ENCODE measurements around the gene STT3B. TPM values are rescaled to one million over a fixed set of nuclear protein-coding genes. Genes with fewer than 3 reads are reported as not detected.

The STT3B gene
- total RNA-seq, 1 experiment from 2014 or later: 105 TPM

DNA sequence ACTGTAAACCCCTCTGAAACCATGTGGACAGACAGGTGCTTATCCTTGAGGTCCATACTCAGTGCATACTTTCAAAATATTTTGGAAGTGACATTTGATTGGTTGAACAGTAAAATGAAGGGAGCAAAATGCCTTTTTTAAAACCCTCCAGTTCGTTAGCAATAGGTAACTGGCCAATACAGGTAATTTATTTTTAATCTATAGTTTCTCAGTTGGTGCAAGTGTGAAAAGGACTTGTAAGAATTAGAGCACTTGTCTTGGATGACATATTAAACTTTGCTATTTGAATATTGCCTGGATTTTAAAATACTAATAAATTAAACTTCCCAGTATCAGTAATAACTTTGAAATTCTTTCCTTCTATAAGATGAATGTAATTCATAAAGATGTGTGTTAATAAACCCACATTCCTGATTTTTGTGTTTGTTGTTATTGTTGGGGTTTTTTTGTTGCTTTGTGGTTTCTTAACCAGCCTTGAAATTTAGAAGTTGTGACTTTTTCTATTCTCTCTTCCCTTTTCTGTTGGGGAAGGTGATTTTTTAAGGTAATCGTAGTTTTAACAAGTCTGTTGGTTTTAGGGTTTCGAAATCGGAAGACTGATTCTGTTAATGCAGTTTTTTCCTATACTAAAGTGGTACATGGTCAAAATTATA lies 90.0 kb downstream of the STT3B start:
- BruUV-seq (replicated peaks): no TSS peak
- TF ChIP-seq, protein P1, sequence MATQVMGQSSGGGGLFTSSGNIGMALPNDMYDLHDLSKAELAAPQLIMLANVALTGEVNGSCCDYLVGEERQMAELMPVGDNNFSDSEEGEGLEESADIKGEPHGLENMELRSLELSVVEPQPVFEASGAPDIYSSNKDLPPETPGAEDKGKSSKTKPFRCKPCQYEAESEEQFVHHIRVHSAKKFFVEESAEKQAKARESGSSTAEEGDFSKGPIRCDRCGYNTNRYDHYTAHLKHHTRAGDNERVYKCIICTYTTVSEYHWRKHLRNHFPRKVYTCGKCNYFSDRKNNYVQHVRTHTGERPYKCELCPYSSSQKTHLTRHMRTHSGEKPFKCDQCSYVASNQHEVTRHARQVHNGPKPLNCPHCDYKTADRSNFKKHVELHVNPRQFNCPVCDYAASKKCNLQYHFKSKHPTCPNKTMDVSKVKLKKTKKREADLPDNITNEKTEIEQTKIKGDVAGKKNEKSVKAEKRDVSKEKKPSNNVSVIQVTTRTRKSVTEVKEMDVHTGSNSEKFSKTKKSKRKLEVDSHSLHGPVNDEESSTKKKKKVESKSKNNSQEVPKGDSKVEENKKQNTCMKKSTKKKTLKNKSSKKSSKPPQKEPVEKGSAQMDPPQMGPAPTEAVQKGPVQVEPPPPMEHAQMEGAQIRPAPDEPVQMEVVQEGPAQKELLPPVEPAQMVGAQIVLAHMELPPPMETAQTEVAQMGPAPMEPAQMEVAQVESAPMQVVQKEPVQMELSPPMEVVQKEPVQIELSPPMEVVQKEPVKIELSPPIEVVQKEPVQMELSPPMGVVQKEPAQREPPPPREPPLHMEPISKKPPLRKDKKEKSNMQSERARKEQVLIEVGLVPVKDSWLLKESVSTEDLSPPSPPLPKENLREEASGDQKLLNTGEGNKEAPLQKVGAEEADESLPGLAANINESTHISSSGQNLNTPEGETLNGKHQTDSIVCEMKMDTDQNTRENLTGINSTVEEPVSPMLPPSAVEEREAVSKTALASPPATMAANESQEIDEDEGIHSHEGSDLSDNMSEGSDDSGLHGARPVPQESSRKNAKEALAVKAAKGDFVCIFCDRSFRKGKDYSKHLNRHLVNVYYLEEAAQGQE (IDR thresholded peaks at IDR 0.05; ENCODE audit: insufficient read depth in 1 of 2, low read depth in 2 of 2, low read length in 1 of 2): no peak
- TF ChIP-seq TCF7L2 (IDR thresholded peaks at IDR 0.05; ENCODE audit: low read depth, low read length): no peak
- H3K27me3 ChIP-seq (ENCODE audit: control insufficient read depth, insufficient read depth, low read length): no peaks in the 10 kb centered on the region
- ATAC-seq (no peak), DNase-seq (ENCODE audit: low read depth, low spot score) (no peak)
- peaks cover 16% of the 10 kb centered on the region; the same call in 1 of the 2 replicates for H3K36me3 ChIP-seq (ENCODE audit: control insufficient read depth, insufficient read depth, low read length)
- ChIA-PET CTCF (no interaction called here), POLR2A (no interaction called here)
- intact Hi-C loops (cut with micrococcal nuclease; ENCODE audit: unreplicated experiment) (no loop called here), in situ Hi-C loops (cut with HindIII; ENCODE audit: low pct_unique_long_range_greater_than_20kb, low sequenced_read_pairs) (no loop called here)
- no peaks in the 10 kb centered on the region for H3K4me1 ChIP-seq (ENCODE audit: control insufficient read depth, insufficient read depth, low read length)
- H3K27ac ChIP-seq (ENCODE audit: low read length): no peak overlapping the region
- no peaks in the 10 kb centered on the region for H3K9me3 ChIP-seq (ENCODE audit: control insufficient read depth, insufficient read depth, low read depth, low read length)
- no peak overlapping the region for H3K4me3 ChIP-seq (ENCODE audit: low read depth in 2 of 2, low read length in 2 of 2)

DNA sequence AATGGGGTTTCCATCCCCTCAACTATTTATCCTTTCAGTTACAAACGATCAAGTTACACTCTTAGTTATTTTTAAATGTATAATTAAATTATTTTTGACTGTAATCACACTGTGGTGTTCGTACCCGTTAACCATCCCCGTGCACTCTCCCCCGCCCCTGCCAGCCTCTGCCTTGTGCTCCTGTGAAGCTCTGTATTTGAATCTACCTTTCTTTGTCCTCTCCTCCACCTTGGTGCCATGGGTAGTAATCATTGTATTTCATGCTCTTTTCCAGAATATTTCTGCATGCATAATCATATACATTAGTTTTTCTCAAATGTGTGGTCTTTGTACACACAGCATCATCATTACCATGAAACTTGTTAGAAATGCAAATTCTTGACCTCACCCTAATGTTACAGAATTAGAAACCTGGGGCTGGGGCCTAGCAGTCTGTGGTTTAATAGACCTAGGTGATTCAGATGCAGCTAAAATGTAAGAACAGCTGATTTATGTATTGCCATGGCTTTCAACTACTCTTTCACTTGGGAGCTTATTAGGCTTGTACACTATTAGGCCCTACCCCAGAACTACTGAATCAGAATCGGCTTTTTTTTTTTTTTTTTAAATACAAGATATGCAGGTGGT lies 91.5 kb downstream of the STT3B start:
- Histone ChIP-seq H3K4me1 (ENCODE audit: control insufficient read depth, insufficient read depth, low read length) (no peaks in the 10 kb centered on the region), H3K27ac (ENCODE audit: low read length) (no peak overlapping the region), H3K9me3 (ENCODE audit: control insufficient read depth, insufficient read depth, low read depth, low read length) (no peaks in the 10 kb centered on the region), H3K4me3 (ENCODE audit: low read depth in 2 of 2, low read length in 2 of 2) (no peak overlapping the region), H3K27me3 (ENCODE audit: control insufficient read depth, insufficient read depth, low read length) (no peaks in the 10 kb centered on the region), H3K36me3 (ENCODE audit: control insufficient read depth, insufficient read depth, low read length) (peaks cover 14% of the 10 kb centered on the region; the same call in 1 of the 2 replicates)
- CTCF ChIA-PET: no interaction called here
- no TSS peak for BruUV-seq (replicated peaks)
- no peak for DNase-seq (ENCODE audit: low read depth, low spot score)
- ATAC-seq: no peak
- in situ Hi-C loops (cut with HindIII; ENCODE audit: low pct_unique_long_range_greater_than_20kb, low sequenced_read_pairs) (no loop called here), intact Hi-C loops (cut with micrococcal nuclease; ENCODE audit: unreplicated experiment) (no loop called here)
- TF ChIP-seq TCF7L2 (IDR thresholded peaks at IDR 0.05; ENCODE audit: low read depth, low read length) (no peak), SIN3A (IDR thresholded peaks at IDR 0.05; ENCODE audit: borderline replicate concordance, insufficient read depth, low read depth, low read length) (no peak)
- TF ChIP-seq, protein P1 (IDR thresholded peaks at IDR 0.05; ENCODE audit: insufficient read depth in 1 of 2, low read depth in 2 of 2, low read length in 1 of 2): no peak
- POLR2A ChIA-PET: no interaction called here

DNA sequence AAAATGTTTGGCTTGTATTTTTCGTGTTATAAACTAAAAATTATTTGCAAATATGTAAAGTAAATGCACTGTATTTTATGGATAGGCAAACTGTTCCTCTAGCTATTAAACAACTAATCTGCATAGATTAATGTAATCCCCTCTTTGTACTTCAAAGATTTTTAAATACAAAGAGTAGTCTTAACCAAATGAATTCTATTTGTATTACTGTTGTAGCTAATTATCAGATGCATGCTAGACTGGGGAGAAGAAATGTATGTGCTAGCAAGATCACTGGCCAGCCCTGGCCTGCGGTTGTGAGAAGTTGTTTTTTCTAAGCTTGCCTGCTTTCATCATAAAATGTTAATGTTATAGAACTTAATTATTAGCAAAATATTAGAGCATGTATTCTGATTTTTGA lies 92.6 kb downstream of the STT3B start:
- POLR2A ChIA-PET: no interaction called here
- H3K4me1 ChIP-seq (ENCODE audit: control insufficient read depth, insufficient read depth, low read length): no peaks in the 10 kb centered on the region
- peaks cover 14% of the 10 kb centered on the region; the same call in 1 of the 2 replicates for H3K36me3 ChIP-seq (ENCODE audit: control insufficient read depth, insufficient read depth, low read length)
- H3K27ac ChIP-seq (ENCODE audit: low read length): no peak overlapping the region
- CTCF ChIA-PET: no interaction called here
- no peak for DNase-seq (ENCODE audit: low read depth, low spot score)
- H3K4me3 ChIP-seq (ENCODE audit: low read depth in 2 of 2, low read length in 2 of 2): no peak overlapping the region
- intact Hi-C loops (cut with micrococcal nuclease; ENCODE audit: unreplicated experiment): no loop called here
- no peaks in the 10 kb centered on the region for H3K9me3 ChIP-seq (ENCODE audit: control insufficient read depth, insufficient read depth, low read depth, low read length)
- BruUV-seq (replicated peaks): no TSS peak
- TF ChIP-seq, protein P2, sequence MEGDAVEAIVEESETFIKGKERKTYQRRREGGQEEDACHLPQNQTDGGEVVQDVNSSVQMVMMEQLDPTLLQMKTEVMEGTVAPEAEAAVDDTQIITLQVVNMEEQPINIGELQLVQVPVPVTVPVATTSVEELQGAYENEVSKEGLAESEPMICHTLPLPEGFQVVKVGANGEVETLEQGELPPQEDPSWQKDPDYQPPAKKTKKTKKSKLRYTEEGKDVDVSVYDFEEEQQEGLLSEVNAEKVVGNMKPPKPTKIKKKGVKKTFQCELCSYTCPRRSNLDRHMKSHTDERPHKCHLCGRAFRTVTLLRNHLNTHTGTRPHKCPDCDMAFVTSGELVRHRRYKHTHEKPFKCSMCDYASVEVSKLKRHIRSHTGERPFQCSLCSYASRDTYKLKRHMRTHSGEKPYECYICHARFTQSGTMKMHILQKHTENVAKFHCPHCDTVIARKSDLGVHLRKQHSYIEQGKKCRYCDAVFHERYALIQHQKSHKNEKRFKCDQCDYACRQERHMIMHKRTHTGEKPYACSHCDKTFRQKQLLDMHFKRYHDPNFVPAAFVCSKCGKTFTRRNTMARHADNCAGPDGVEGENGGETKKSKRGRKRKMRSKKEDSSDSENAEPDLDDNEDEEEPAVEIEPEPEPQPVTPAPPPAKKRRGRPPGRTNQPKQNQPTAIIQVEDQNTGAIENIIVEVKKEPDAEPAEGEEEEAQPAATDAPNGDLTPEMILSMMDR (IDR thresholded peaks at IDR 0.05): no peak
- no peak for TF ChIP-seq TCF7L2 (IDR thresholded peaks at IDR 0.05; ENCODE audit: low read depth, low read length)
- no peak for TF ChIP-seq SIN3A (IDR thresholded peaks at IDR 0.05; ENCODE audit: borderline replicate concordance, insufficient read depth, low read depth, low read length)
- TF ChIP-seq, protein P1 (IDR thresholded peaks at IDR 0.05; ENCODE audit: insufficient read depth in 1 of 2, low read depth in 2 of 2, low read length in 1 of 2): no peak
- no peak for TF ChIP-seq POLR2AphosphoS5 (IDR thresholded peaks at IDR 0.05; ENCODE audit: low read depth, low read length)
- no peak for ATAC-seq
- no peaks in the 10 kb centered on the region for H3K27me3 ChIP-seq (ENCODE audit: control insufficient read depth, insufficient read depth, low read length)
- in situ Hi-C loops (cut with HindIII; ENCODE audit: low pct_unique_long_range_greater_than_20kb, low sequenced_read_pairs): no loop called here

Data from Panc1 (cell line).